HG02938 (cell line): ENCODE measurements around the gene NPSR1.
A peak's percentile ranks its signal among the peaks of the same experiment; 100 is the strongest.
"Not testable (repeated sequence)": the region's sequence is repeated elsewhere in the genome, so short reads cannot be mapped to it uniquely, and the experiment has no call there.

Experiments used
- ATAC-seq: cut with Tn5 transposase; IDR thresholded peaks from one replicate; pipeline ENCODE4 v1.9.1; 2021; ENCODE audit warnings: mild to moderate bottlenecking, moderate library complexity; ENCODE audit not compliant: unreplicated experiment

NPSR1 gene

DNA sequence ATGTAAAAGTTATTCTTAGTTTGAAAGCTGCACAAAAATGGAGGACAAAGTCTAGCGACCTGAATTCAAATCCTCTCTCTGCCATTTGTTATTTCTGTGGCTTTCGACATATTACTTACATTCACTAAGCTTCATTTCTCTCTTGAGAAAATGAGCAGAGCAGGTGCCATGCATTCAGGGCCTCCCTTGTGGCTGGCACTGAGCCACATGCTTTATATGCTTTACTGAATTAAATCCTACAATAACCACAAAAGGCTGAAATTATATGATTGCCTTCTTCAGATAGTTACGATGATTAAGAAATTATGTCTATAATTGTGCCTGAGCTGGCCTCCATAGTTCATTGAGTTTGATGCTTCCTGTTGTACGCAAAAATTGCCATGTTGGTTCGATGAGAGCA is 98.7 kb downstream of the NPSR1 start:
- no peak for ATAC-seq

DNA sequence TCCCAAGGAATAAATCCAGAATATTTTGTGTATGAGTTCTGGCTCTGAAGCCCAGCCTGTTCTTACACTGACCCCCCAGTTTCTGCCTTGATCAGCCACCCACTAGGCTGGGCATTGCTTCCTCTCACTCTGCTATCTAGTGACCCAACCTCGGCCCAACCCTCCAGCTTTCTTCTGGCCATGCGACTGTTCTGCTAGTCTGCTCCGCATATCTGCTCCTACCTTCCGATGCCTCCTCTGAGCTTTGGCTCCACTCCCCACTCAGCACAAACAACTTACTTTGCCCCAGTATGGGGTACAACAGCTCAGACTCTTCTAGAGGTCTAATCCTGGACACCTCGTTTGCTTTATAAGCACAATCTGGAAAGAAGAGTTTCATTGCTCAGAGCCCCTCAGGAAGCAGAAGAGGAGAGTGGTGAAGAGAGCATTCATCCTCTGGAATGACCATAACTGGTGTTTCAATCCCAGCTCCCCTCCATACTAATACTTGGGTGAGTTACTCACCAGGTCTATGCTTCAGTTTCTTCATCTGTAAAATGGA is 99.6 kb downstream of the NPSR1 start:
- ATAC-seq, result no peak

DNA sequence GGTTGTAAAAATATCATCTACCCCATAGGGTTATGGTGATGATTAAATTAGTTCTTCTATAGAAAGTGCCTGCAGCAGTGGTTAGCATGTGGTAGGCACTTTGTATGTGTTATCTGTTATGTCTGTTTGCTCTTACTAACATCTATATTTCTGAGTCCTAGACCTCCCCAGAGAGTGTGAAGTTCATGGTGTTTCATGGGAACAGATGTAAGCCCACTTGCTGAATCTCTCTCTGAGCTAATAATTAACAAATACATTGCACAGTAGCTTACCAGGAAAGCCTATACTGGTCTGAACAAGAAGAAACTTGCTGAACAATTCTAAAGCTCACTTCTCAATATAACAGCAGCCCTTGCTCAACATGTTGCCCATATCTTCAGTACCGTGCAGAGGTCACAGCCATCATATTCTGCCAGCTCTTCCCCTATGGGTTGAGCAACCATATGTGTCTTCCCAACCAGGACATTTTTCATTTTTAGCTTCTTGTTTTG is 100.1 kb downstream of the NPSR1 start:
- peak; percentile 56 for ATAC-seq

DNA sequence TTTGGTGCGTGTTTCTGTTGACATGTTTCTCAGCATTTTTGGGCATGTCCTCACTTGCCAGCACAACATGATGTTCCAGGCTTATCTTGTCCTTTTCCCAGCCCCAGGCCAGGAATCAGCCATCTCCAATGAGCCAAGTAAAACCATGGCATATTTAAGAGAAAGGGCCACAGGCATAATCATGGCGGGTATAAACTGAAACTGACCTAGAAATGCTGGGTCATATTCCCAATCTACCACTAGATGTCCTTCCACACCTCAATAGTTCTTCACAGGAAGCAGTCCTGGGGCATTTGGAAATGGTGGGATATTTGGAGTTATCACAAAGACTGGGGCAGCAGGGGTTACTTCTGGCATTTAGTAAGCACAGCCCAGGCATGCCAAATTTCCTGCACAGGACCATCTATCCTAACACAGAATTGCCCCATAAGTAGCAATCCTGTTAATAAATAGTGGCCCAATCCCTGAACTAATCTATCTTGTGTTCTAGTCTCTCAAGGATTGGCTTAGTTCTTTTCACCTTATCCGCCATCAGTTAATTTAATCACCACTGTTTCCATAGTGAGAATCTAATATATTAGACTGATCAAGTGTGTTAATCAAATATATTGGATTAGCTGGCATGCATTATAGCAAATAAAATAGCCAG is 101.6 kb downstream of the NPSR1 start:
- no peak for ATAC-seq

DNA sequence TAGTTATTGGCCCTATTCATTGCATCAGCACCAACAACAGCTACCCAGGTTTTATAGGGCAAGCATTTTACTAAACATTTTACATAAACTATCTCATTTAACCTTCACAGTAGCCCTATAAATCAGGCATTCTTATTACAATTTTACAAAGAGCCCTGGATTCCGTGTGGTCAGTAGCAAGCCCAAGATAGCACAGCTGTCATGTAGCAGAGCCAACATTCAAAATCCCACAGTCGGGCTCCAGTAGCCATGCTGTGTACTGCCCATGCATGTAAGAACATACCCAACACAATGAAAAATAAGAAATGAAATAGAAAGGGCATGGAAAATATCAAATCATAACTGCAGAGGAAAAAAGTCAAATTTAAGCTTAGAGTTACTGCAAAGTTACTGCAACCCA is 102.3 kb downstream of the NPSR1 start:
- ATAC-seq, result no peak

DNA sequence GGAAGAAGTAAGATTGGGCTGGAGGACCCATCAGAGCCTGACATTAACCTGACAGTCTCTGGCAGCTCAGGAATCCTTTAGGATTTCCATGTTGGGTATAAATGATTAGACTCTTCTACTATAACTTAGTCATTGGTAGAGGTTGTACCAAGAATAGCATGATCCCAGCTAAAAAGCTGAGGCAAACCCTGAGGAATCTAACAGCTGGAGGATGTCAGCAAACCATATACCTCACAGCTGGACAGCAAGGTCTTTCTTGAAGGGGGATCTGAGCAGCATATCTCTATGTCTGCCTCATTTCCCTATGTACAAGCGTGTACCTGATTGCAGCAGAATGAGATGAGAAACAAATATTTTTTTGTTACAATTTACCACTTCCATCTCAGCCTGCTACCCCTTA is 103.2 kb downstream of the NPSR1 start:
- no peak for ATAC-seq

DNA sequence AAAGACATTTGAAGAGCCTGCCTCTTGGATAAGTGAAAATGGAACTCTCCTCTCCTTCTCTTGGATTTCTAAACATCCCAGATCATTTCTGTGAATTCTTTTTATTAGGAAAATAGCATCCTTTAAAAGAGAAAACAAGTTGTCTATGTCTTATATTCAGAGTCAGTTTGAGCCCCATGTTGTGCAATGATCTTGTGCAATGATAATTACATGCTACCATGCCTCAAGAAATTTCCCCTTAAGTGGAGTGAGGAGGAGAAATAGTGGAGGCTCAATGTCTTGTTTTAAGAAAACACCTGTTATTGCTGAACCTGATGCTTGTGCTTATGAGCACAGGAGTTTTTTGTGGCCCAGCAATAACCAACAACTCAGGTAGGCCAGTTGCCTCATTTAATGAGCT is 103.6 kb downstream of the NPSR1 start:
- ATAC-seq, result no peak

DNA sequence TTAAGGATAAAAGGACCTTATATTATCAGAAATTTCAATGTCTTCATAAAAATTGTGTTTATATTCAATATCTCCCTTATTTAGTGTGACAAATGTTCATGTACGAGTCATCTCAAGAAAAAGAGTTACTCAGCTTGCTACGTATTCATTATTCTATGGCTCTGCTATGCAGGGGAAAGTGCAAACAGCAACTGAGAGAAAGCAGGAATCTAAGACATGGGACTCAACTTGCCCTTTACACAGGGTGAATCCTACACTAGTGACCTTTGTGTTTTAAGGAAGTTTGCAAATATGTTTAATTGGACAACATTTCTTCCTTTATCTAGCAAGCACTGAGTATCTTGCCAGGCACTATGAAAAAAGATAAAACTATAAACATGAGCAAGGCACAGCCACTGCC is 104.7 kb downstream of the NPSR1 start:
- no peak for ATAC-seq

DNA sequence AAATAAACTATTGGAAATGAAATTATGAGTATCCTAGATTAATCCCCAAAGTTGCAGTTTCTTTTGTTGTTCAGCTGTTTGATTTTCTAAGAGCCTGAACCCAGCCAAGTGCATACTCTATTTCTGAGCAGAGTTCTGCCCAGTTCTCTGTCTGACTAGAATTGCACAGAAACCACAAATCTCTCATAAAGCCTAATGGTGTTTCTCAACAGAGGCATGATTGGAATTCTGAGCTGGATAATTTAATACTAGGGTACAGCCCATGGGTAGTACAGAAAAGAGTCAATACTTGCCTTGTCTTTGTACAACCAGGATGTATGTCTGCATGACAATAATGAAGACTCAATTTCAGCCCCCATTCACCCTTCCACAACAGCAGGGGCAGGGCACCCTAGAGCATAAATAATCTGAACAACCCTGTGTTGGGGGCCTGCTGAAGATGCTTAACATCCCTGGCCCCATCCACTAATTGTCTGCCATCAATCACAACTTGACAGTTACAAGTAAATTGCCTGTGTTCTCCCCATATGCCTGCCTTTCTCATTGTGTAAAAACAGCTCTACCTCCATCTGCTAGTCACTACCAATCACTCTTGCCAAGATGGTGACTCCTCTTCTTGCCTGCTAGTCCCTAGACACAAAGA is 114.4 kb downstream of the NPSR1 start:
- ATAC-seq, result no peak

DNA sequence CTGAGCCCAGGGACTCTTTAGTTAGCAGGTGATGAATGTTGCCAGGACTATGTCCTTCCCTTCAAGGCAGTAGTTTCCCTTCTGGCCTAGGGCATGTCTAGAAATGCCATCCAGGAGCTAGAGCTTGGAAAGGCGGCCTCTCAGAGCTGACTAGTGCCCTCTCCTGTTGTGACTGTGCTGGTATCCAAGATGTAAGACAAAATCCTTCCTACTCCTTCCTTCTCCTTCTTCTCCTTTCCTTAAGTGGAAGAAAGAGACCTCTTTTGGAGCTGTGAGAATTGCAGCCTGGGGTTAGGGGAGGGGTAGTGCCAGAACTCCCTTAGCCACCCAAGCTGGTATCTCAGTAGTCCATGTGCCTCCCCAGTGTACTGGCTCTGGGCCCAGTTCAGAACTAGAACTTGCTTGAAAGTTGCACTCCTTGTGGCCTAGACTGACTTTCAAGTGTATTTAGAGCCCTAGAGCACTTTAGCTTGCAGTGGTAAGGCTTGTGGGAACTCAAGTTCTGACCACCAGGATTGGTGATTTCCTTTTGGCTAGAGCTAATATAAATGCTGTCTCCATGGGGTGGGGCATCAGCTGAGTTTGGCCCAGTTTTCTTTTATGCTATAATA is 118.8 kb downstream of the NPSR1 start:
- ATAC-seq, result no peak

DNA sequence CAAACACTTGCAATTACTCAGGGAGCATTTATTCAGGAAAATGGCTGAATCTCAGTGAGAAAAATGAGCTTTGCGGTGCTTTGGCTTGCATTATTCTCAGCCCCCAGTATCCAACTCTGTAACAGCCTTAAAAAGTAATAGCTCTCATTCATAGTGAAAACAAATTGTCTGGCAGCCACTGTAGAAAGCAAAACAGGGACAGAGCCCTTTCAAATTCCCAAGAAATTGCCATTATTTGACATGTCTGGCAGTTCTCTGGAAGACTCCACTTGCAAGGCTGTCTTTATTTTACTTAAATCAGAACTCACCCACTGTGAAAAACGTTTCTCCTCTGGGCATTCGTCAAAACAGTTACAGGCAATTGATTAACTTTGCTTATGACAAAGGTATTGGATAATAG is 122.5 kb downstream of the NPSR1 start:
- ATAC-seq, result no peak

DNA sequence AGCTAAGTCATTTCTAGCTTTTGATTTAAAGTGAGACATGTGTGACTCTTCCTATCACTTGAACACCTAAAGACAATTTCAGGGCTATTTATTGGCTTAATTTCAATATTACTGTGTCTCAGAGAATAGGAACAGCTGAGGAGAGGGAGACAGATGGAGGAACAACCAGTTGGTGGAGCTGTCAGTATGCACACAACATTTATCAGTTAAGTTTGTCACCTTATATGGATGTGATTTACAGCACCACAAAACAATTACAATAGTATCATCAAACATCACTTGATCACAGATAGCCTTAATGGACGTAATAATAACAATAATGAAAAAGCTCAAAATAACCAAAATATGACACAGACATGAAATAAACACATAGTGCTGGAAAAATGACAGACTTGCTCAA is 129.6 kb downstream of the NPSR1 start:
- ATAC-seq, result no peak

DNA sequence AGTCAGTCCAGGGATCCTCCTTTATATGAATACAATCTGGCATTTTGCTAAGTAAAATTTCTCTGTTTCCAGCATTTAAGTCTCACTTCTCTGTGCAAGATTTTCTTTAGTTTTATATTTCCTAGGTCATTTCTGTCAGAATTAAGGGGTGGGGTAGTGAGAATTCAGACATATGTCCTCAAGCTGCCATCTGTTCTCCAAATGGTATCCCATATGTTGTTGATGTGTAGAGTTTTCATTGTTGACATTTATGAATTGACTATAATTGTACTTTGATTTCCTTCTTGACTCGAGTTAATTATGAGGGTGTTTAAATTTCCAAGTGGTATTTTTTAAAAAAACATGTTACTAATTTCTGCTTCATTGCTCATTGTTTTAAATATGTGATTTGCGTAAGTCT is 148.8 kb downstream of the NPSR1 start:
- ATAC-seq, result no peak

DNA sequence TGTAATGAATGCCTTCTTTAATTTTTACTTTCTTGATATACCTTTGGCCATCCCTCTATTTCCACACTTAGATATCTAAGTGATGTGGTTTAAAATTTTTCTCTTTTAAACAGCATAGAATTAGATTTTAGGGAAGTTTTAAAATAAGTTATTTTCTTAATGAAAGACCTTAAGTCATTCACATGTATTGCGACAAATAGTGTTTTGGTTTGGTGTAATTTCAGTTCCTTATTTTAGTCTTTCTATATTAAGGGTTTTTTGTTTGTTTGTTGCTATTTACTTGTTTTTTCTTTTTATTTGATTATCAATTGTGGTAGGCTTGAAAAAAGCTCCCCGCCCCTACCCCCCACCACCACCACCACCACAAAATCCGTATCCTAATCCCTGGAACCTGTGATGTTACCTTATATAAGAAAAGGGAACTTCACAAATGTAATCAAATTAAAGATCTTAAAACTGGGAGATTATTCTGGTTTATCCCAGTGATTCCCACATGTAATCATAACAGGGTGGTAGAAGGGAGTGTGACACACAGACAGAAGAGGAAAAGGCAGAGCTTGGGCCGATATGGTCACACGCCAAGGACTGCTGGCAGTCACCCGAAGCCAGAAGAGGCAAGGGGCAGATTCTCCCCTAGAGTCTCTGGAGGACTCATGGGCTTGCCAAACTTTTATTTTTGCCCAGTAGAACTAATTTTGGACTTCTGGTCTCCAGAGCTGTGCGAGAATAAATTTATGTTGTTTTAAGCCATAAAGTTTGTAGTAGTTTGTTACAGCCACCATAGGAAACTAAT is 149.7 kb downstream of the NPSR1 start:
- ATAC-seq, result no peak

DNA sequence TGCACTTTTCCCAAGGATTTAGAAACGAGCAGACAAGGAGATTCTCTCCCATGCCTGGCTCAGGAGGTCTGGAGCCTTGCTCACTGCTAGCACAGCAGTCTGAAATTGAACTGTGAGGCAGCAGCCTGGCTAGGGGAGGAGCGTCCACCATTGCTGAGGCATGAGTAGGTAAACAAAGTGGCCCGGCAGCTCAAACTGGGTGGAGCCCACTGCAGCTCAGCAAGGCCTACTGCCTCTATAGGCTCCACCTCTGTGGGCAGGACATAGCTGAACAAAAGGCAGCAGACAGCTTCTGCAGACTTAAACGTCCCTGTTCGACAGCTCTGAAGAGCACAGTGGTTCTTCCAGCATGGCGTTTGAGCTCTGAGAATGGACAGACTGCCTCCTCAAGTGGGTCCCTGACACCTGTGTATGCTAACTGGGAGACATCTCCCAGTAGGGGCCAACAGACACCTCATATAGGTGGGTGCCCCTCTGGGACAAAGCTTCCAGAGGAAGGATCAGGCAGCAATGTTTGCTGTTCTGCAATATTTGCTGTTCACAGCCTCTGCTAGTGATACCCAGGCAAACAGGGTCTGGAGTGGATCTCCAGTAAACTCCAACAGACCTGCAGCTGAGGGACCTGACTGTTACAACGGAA is 156.3 kb downstream of the NPSR1 start:
- not testable (repeated sequence) for ATAC-seq

DNA sequence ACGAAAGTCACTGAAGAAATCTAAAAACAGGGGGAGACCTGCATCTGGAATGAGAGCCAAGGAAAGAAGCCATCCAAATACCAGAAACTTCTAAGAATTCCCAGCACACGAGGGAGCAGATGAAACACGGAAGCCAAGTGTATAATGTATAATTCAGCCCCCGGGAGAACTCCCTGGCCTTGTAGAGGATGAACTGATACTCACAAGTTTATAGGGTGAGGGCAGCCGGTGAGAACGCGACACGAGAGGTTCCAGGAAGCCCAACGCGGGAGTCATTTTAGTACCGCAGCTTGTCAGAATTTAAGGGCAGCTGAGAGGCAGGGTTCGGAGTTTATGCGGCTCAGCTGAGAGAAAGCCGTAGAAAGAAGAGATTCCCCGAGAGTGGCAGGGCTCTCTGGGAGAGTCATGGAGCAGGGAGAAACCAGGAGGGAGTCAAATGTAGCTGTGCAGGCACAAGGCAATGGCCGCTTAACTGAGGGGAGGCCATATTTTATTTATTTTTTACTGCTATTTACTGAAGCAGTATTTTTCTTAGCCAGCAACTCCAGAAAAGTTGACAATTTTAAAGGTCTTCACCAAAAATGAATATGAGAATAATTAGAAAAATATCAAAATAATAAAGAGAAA is 164.0 kb downstream of the NPSR1 start:
- no peak for ATAC-seq

DNA sequence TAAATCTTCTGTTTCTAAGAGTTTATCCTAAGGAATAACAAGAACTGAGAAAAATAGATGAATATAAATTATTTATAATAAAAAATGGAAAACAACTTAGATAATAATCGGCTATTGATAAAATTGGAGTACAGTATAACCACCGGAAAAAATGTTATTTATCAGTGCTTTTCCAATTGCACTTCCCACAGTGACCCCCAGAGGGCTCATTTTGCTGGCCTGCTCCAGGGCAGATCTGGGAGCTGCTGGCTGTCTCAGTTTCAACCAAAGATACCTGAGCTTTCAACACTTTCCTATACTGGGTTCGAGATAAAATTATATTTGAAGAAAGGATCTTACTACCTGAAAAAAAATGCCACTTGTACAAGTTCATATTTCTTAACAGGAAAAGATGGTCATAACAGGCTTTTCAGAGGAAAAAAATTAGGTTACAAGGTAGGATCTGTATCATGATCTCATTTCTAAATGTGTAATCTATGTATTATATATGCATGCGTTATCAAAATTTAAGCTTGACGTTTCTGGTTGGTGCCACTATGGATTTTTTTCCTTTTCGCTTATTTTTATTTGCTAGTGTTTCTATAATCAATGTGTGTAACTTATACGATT is 165.7 kb downstream of the NPSR1 start:
- ATAC-seq, result peak; percentile 72

DNA sequence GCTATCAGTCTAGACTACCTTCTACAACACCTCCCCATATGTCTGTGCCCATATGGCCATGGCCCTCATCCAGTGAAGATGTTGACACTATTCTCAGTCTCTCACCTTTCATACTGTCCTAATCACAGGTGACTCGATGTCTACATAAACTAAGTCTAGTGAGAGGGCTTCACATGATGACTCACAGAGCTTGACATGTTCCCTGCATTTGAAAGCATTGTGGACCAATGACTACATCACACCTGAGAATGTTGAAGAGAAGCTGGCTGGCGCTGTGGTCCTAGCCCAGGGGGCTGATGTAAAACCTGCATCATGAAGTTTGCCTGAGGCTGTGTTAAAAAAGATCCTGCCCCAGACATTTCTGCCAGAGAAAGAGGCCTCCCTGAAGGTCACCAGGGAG is 167.2 kb downstream of the NPSR1 start:
- no peak for ATAC-seq

DNA sequence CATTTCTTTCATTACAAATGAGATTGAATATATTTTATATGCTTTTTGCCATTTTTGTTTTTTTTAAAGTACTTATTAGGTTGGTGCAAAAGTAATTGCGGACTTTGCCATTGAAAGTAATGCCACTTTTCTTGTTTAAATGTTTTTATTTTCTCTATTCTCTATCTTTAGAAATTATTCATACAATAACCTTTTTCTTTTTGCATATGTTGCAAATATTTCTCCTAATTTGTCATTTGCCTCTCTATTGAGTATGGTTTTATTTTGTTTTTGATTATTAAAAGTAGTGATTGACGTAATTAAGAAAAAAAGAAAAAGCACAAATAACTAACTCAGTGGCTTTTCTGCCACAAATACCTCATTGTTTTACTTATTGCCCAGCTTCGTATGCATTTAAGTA is 172.4 kb downstream of the NPSR1 start:
- ATAC-seq, result no peak

DNA sequence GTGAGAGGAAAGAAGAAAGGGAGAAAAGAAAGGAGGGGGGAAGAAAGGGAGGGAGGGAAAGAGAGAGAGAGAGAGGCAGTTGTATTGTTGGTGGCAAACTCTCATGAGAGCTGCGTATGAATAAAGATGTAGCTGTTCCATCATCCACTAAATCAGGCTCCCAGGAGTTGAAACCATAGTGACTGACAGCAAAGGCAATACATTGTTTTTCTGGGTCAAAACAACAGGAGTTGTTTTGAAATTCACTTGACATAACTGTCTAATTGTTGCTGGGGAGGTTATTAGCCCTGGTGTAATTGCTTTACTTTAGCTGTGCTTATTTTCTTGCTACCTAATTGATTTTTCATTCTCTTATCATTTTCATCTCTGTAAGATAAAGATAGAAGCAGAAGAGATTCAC is 173.4 kb downstream of the NPSR1 start:
- ATAC-seq, result no peak
